HG02852 (cell line): ENCODE measurements around the gene MYO9B.

Experiments used
- ATAC-seq: cut with Tn5 transposase; IDR thresholded peaks from one replicate; pipeline ENCODE4 v1.9.1; 2021; ENCODE audit warnings: mild to moderate bottlenecking, moderate library complexity; ENCODE audit not compliant: unreplicated experiment

MYO9B gene

DNA sequence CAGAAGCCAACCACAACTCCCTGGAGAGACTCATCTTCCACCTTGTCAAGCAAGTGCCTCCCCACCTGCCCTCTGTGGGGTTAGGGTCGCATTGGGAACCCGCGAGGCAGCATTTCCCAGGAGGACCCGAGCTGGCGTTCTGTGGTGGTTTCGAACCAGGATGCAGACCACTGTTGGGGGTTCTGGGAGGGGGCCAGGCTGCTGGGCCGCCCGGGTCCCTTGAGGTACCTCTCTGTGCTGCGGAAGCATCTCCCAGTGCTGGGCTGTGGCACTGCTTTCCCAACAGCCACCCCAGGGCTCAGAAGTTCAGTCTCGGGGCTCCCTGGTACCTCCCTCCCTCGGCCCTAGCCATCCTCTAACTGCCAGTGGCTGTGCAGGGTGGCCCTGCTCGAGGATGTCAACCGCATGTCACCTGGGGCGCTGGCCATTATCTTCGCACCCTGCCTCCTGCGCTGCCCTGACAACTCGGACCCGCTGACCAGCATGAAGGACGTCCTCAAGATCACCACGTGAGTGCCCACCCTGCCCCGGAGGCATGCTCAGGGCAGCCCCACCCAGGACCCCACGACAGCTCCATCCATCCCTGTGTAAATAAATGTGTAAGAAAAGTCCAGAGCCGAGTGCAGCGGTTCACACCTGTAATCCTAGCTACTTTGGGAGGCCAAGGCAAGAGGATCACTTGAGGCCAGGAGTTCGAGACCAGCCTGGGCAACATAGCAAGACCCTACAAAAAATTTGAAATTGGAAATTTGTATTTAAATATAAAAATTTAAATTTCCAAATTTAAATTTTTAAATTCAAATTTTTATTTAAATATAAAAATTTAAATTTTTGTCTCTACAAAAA lies 131.4 kb downstream of the MYO9B start:
- no peak for ATAC-seq

- ATAC-seq = no peak
Measured at GRCh38 chr19:17209126-17210036, 133.8 kb downstream of the MYO9B start.

- no peak for ATAC-seq
Measured at GRCh38 chr19:17210296-17210695, 134.7 kb downstream of the MYO9B start.

- no peak for ATAC-seq
Measured at GRCh38 chr19:17211547-17212446, 136.2 kb downstream of the MYO9B start.

- ATAC-seq = no peak
Measured at GRCh38 chr19:17213334-17213733, 137.8 kb downstream of the MYO9B start.

DNA sequence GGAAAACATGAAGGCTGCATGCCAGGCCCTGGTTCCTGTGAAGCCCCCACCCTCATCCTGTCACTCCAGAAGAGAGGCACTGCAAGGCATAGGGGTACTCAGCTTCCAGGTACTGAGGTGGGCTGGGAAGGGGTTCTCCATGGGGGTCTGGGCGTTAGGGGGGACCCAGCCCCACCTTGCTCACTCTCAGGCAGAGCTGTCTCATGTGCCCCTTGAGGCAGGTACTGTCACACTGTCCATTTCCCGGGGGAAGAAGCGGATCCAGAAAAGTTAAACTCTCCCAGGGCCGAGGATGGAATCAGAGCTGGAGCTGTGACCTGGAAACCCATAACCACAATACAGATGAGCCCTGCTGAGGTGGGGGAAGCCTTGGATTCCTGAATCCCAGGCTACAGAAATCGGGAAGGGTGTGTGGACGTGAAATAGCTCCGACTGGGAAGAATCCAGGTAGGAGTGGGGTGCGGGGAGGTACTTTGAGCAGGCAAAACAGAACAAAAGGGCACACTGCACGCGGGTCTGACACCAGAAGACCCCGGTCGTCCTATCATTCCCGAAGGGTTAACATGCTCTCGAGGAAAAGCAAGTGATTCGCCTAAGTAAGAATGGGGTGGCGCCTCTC lies 139.0 kb downstream of the MYO9B start:
- ATAC-seq = no peak

GRCh38 chr19:17215127-17215971 lies 139.8 kb downstream of the MYO9B start, which contains the start of gene USE1:
USE1 (plus strand) TSS chr19:17215357; CDS start chr19:17215406, 49 bp downstream.
- ATAC-seq = peak; percentile 89

GRCh38 chr19:17216058-17216670 lies 140.6 kb downstream of the MYO9B start:
- ATAC-seq = no peak

GRCh38 chr19:17219286-17219685 lies 143.7 kb downstream of the MYO9B start:
- ATAC-seq = no peak

DNA sequence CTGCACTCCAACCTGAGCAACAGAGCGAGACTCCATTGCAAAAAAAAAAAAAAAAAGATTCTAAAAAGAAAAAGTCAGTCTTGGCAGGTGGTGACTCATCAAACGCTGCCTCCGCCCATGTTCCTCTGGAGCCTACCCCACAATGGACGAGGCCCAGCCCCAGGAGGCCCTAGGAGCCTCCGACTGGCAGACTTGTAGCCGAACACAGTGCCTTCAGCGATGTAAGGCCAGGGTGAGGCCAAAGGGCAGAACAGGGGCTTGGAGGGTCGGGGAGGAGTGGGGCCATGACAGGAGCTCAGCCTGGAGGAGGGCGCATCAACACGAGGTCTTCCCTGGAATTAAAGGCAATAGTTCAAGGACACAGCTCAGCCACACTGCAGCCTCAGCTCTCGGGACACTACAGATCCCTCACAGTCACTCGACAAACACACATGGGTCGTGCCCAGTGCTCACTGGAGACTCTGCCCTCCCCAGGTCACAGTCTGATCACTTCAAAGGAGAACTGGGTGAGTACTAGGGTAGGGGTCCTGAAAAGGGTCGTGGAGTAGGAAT lies 144.7 kb downstream of the MYO9B start:
- ATAC-seq = no peak

GRCh38 chr19:17225053-17225452 lies 149.5 kb downstream of the MYO9B start:
- ATAC-seq = no peak

DNA sequence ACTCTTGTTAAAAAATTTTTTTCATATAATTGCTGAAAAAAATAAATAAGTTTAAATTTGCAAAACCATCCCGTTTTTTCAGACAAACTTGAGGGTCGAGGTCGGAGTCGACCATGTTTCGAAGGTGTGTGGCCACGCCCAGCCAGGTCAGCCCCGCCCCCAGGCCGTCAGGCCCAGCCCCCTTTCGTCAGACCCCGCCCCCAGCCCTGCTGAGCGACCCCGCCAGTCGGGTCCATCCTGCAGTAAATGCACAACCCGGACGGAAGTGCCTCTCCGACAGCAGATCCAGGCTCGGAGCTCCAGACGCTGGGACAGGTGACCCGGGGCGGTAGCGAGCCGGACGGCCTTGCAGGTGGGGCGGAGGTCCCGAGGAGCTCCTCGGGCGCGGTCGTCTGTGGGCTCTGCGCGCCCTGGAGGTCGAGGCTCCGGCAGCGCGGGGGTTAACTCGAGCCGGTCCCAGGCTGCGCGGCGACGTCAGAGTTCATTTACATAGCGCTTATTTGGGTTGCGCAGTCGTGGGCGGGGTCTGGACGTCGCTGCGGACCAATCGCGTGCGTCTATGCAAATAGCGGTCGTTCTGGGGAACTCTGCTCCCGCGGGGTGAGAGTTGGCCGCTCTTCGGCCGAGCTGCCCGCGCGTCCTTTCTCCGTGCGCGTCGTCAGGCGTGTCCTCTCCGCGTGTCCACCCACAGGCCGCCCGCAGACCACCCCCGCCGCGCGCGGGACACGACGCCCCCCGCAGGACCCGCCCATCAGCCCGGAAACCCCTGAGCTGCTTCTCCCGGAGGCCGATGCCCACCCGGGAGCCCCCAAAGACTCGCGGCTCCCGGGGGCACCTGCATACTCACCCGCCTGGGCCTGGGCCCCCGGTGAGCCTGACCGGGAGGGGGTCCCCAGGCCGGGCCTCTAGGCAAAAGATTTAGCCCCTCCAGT lies 150.7 kb downstream of the MYO9B start, which contains the start of gene OCEL1:
OCEL1 (plus strand) TSS at position 225 of the 932 bp plus-strand sequence; CDS start at position 247, 22 bp downstream.
- ATAC-seq = peak; percentile 94

DNA sequence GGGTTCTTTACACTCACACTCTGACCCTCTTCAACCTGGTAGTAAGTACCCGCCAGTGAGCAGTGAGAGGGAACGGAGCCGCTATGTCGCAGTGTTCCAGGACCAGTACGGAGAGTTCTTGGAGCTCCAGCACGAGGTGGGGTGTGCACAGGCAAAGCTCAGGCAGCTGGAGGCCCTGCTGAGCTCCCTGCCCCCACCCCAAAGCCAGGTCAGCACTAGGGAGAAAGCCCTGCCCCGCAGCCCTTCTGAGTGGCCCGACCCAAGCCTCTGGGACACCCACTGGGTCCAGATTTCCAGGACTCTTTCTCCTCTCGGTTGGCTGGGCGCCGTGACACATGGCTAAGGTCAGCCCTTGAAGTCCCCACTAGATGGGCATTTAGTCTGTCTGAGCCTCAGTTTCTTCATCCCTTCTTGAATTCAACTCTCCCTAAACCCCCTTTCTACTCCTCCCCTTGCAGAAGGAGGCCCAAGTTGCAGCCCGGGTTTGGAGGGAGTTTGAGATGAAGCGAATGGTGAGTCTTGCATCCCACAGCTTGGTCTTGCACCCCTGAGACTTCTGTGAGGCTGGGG lies 152.3 kb downstream of the MYO9B start:
- ATAC-seq = no peak

GRCh38 chr19:17229890-17230289 lies 154.3 kb downstream of the MYO9B start:
- no peak for ATAC-seq

- no peak for ATAC-seq
Measured at GRCh38 chr19:17232258-17232657, 156.7 kb downstream of the MYO9B start.

DNA sequence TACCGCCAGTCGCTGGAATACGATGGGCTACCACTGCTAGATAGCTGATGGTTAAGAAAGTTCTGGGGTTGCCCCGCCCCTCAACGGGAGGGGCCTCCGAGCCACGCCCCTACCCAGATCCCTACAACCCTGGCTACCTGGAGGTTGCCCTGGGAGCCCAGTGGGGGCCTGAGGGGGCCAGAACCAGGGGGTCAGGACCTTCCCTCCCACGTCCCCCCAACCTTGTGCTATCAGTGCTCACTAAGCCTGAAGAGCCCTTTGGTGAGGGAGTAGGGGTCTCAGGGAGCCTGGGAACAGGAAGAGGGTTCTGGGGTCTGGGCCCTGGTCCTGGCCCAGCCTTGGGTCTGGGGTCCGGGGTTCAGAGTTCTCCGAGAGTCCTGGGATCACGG lies 159.3 kb downstream of the MYO9B start:
- peak; percentile 50 for ATAC-seq
